SJSA1 (cell line): ENCODE data around the gene OAF. TPM values are rescaled to one million over a fixed set of nuclear protein-coding genes. Genes with fewer than 3 reads are reported as not detected.

Experiments used
- DNase-seq, 2 experiments: peaks; one replicate each; pipeline ENCODE4 v3.0.0-alpha.2; 2015 to 2020; ENCODE audit warnings: low spot score in 2 of 2, low read depth in 1 of 2
- H3K27ac ChIP-seq: fragments of 250-450 bp; sonication (Bioruptor Pico); 2 replicates; pipeline ENCODE4 v1.5.1; 2020; ENCODE audit warnings: mild to moderate bottlenecking, moderate library complexity
- H3K27me3 ChIP-seq: fragments of 250-450 bp; sonication (Bioruptor Pico); replicated peaks from 2 replicates; pipeline ENCODE4 v1.5.1; 2020; ENCODE audit warnings: mild to moderate bottlenecking, moderate library complexity
- H3K36me3 ChIP-seq: fragments of 250-450 bp; sonication (Bioruptor Pico); 2 replicates; pipeline ENCODE4 v1.5.1; 2020; ENCODE audit warnings: mild to moderate bottlenecking
- H3K4me1 ChIP-seq: fragments of 250-450 bp; sonication (Bioruptor Pico); replicated peaks from 2 replicates; pipeline ENCODE4 v1.6.1; 2021; ENCODE audit warnings: mild to moderate bottlenecking
- H3K4me3 ChIP-seq: fragments of 250-450 bp; sonication (Bioruptor Pico); 2 replicates; pipeline ENCODE4 v1.5.1; 2020; ENCODE audit warnings: mild to moderate bottlenecking
- H3K9me3 ChIP-seq: fragments of 250-450 bp; sonication (Bioruptor Pico); replicated peaks from 2 replicates; pipeline ENCODE4 v1.5.1; 2020; ENCODE audit warnings: mild to moderate bottlenecking
- total RNA-seq: library from RNA; depleted of rRNA; stranded (reverse); fragments of >200 nt; shearing (Covaris generic); gene quantifications from 2 replicates; pipeline ENCODE4 v1.2.3, GENCODE V29; 2014; rRNA removed

Gene OAF
- total RNA-seq: 0.47 and 2.2 TPM in 2 replicates

DNA sequence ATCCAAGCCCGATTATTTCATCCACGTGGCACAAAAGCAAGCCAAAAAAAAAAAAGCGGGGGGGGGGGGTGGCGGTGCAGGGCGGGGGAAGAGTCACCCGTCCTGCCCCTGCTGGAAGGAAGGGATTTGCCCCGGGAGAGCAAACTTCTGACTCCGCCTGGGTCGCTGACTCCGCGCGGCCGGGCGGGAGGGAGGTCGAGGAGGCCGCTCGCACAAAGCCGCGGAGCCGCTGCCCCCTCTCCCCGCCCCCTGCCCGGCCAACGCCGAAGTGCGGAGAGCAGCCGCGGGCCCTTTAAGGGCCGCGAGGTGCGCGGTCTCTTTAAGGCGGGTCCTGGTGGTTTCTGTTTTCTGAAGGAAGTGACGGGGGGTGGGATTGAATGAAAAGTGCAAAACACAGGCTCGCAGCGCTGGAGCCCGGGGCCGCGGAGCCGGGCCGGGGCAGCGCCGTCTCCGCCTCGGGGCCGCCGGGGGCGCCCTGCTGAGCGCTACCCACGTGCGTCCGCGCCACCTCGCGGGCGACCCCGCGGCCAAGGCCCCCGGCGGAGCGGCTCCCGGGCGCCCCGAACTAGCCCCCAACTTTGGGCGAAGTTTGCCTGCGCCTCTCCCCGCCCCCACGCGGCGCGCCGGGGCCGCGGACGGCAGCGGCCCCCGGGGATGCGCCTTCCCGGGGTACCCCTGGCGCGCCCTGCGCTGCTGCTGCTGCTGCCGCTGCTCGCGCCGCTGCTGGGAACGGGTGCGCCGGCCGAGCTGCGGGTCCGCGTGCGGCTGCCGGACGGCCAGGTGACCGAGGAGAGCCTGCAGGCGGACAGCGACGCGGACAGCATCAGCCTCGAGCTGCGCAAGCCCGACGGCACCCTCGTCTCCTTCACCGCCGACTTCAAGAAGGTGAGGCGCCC lies at the start of gene OAF:
Gene OAF, plus strand, starts transcription at position 407 of the 896 bp plus-strand sequence. Its CDS starts 248 bp downstream, at position 655.
- Histone ChIP-seq H3K27ac (no peak within 1 kb of the TSS), H3K4me3 (peak within 1 kb of the TSS; percentile 55), H3K9me3 (no peaks in the 10 kb centered on the region), H3K4me1 (peaks cover 13% of the 10 kb centered on the region), H3K36me3 (no peaks in the 10 kb centered on the region), H3K27me3 (no peaks in the 10 kb centered on the region)
- peak; percentile 47 to 58 for DNase-seq

DNA sequence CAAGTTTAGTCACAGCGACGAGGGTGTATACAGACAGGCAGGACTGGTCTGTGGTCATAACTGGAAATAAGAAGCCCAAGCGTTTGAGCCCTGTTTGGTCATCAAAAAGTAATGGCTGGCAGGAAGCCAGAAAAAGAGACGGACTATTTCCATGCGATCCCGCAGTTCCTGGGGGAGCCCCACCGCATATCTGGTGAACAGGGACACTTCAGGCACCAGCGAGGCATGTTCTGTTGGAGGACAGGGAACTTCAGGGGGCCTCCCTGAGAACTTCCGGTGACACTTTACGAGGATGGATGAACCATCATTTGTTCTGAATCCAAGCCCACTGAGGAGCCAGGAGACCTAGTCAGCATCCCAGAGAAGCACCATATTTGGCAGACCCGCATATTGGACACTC lies 43.2 kb upstream of the OAF start:
- Histone ChIP-seq H3K4me1 (peaks cover 4% of the 10 kb centered on the region; the same call in 1 of the 2 replicates), H3K27me3 (no peaks in the 10 kb centered on the region), H3K4me3 (no peak overlapping the region), H3K36me3 (no peaks in the 10 kb centered on the region), H3K27ac (no peak overlapping the region), H3K9me3 (no peaks in the 10 kb centered on the region)
- no peak for DNase-seq

DNA sequence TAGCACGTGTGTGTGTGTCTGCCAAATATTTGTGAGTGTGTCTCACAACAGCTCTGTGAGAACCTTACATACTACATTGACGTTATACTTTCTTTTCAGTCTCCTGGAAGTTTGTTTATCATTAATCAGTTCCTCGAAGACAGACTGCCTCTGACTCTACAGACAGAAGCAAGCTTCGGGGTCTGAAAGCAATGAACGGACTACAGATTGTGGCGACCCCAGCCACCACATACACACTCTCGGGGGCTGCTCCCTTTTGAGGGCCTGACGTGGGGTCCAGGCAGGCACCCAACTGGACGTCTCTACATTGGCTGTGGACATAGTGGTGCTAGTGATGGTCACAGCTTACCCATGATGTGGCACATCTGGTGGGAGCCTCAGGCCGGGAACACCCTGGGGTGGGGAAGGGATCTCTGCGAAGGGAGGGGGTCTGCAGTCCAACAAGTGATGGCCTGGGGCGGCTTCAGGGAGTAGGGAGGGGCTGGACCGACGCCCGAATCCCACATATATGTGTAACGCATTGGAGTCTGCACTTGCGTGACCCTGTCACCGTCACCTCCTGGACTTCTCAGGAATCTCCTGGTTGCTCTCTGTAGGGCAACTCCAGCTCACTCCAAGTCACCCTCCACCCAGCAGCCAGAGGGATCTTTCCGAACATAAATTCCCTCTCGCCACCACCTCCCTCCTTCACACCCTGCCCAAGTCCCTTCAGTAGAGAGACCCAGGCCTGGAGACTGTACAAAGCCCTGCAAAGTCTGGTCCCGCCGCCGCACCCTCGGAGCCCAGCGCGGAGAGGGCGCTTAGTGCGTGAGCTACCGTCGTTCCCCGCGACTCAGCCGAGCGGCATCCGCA lies 42.5 kb upstream of the OAF start:
- H3K36me3 ChIP-seq: no peaks in the 10 kb centered on the region
- DNase-seq: no peak
- no peaks in the 10 kb centered on the region for H3K27me3 ChIP-seq
- no peaks in the 10 kb centered on the region for H3K9me3 ChIP-seq
- H3K4me1 ChIP-seq: peaks cover 4% of the 10 kb centered on the region; the same call in 1 of the 2 replicates
- no peak overlapping the region for H3K27ac ChIP-seq
- peak overlapping the region; percentile 26 for H3K4me3 ChIP-seq

DNA sequence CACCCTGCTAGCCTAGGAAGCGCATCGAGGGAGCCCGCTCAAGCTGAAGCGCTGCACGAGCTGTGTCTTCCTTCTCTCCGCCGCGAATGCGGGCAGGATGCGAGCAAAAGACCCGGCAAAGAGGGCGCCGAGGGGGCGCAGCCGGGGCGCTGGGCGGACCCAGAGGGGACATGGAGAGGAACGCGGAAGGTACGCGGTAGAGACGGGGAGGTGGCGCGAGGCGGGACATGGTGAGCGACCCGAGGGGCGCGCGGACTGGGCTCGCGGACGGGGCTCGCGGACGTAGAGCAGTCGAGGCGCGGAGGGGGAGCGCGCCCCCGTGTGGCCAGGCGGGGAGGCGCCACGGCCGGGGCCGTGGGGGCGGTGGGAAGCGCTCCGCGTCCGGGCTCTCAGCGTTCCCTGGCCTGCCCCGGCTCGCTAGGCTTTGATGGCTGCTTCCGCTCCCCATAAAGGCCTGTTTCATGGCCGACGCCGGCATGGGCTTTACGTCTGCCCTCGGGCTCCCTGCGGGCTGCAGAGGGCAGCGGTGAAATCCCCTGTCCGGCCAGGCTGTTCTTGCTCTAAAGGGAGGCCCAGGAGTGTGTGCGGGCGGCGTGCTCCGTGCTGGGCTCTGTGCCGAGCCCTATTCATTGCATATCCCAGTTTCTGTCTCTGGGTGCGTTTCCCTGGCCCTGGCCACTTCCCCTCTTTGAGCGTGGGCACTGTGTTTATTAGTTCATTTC lies 41.7 kb upstream of the OAF start:
- Histone ChIP-seq H3K36me3 (no peaks in the 10 kb centered on the region), H3K4me1 (peaks cover 4% of the 10 kb centered on the region; the same call in 1 of the 2 replicates), H3K9me3 (no peaks in the 10 kb centered on the region), H3K27ac (no peak overlapping the region), H3K4me3 (peak overlapping the region; percentile 26), H3K27me3 (no peaks in the 10 kb centered on the region)
- DNase-seq: peak in 1 of 2 experiments; percentile 43

DNA sequence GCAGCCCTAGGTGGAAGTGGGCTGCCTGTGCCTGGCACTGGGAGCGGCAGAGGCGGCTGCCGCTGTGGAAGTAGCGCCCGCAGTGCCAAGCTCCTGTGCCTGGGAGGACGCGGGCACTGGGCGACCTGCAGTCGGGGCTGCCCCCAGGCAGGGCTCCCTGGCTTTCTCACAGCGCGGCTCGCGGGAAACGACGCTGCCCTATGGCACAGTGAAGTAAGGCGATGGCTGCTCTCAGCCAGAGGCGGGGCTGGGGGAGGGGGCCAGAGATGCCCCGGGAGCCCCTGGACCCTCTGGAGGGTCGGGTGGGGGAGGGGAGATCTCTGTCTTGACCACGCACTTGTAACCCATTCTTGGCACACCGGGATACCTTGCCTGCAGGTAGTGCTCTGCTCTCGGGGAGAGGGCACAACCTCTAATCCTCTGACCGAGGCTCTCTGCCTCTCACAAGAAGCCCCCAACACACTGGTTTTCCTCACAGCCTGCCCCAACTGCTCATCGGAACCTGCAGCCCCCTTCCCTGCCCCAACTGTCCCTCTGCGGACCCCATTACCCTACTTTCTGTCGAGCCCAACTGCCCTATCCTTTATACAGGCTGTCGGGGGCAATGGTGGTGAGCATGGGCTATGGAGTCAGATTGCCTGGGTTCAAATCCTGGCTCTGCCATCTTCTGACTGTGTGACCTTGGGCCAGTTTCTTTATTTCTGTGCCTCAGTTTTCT lies 40.7 kb upstream of the OAF start:
- no peaks in the 10 kb centered on the region for H3K36me3 ChIP-seq
- H3K4me3 ChIP-seq: no peak overlapping the region
- H3K4me1 ChIP-seq: peaks cover 4% of the 10 kb centered on the region; the same call in 1 of the 2 replicates
- no peak for DNase-seq
- H3K9me3 ChIP-seq: no peaks in the 10 kb centered on the region
- H3K27ac ChIP-seq: no peak overlapping the region
- H3K27me3 ChIP-seq: no peaks in the 10 kb centered on the region

DNA sequence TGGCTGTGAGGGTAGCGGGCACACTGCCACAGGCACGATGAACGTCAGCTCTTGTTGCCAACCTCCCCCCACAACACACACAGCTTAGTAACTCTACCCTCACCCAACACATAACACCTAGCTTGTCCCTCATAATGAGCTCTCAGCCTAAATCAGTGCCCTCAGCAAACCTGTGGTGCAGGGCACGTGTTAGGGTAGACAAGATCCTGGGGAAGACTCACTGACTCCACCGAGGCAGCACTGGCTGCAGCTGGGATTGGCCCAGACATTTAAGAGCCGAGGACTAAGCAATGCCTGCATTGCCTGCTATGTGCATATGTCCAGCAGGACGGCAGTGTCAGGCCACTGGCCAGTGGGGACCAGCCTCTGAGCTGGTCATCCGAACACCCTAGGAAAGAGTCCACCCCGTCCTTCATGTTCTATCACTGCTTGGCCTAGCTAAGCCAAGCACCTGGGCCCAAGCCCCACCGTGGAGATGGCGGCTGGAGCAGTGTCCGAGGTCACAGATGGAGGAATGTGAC lies 40.0 kb upstream of the OAF start:
- H3K27me3 ChIP-seq: no peaks in the 10 kb centered on the region; the same call in 1 of the 2 replicates
- H3K4me1 ChIP-seq: peaks cover 4% of the 10 kb centered on the region; the same call in 1 of the 2 replicates
- H3K36me3 ChIP-seq: no peaks in the 10 kb centered on the region

DNA sequence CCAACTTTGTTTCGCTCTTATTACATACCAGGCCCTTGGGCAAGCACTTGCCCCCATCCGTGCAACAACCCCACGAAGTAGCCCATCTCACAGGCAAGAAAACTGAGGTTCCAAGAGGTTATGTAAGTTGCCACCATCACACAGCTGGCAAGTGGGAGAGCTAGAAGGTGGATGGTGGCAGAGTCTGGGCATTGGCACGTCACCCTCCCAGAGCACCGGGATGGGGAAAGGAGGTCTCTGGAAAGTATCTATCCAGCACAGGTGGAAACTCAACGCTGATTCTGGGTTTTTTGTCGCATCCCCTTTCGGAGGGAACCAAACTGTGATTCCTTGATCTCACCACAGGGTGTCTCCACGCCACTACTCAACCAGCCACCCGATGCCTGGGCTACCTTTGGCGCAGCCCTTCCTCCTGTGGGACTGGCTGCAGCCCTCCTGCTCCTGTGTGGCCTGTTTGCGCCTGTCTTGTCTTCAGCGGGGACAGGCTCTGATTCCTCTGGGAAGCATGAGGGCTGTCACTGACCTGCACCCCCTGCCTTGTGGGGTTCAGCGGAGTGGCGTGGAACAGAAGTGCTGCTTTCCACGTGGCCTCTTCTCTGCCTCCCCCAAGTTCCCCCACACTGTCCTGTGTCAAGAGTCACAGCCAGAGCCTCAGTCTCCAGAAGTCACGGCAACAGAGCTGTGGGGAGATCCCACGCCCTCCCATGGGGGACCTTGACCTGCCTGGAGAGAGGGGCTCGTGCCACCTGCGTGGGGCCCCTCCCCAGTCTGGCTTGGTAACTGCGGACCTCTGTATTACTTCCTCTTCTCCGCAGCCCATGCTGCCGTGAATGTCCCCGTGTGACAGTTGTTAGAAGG lies 38.5 kb upstream of the OAF start:
- H3K27me3 ChIP-seq: no peaks in the 10 kb centered on the region; the same call in 1 of the 2 replicates
- H3K4me3 ChIP-seq: no peak overlapping the region
- H3K27ac ChIP-seq: no peak overlapping the region
- peak in 1 of 2 experiments; percentile 43 for DNase-seq
- no peaks in the 10 kb centered on the region for H3K9me3 ChIP-seq
- H3K36me3 ChIP-seq: no peaks in the 10 kb centered on the region
- H3K4me1 ChIP-seq: peaks cover 4% of the 10 kb centered on the region; the same call in 1 of the 2 replicates

More for the DNA sequence above, 40.0 kb upstream of the OAF start:
- Histone ChIP-seq H3K9me3 (no peaks in the 10 kb centered on the region), H3K27ac (no peak overlapping the region), H3K4me3 (no peak overlapping the region)
- no peak for DNase-seq

DNA sequence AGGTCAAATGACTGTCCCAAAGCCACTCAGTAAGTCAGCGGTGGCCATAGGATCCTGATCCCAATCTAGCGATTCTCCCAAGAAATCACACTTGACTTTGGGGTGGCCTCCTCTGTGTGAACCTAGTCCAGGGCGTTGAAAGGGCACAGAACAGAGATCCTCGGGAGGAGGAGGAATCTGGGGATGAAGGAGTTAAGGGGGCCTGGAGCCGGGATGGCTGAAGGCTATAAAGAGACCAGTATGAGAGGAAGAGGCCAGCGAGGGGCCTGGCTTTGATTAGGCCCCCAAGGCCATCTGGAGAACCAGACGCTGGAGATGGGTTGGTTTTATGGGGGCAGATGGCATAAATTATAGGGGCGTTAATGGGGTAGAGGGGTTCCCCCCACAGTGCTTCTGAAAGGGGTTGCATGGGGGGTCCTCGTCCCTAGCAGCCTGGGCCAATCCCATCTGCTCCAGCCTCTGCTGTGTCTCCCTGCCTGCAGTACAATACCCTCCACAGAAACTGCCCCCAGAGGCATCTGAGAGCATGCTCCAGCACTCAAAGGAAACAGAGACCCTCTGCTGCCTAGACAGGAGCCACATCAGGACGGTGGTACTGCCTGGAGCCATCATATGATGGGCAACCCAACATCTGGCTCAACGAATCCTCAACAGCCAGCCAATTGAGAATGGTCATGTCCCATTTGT lies 37.7 kb upstream of the OAF start:
- no peaks in the 10 kb centered on the region for H3K9me3 ChIP-seq
- no peaks in the 10 kb centered on the region; the same call in 1 of the 2 replicates for H3K27me3 ChIP-seq
- DNase-seq: no peak

DNA sequence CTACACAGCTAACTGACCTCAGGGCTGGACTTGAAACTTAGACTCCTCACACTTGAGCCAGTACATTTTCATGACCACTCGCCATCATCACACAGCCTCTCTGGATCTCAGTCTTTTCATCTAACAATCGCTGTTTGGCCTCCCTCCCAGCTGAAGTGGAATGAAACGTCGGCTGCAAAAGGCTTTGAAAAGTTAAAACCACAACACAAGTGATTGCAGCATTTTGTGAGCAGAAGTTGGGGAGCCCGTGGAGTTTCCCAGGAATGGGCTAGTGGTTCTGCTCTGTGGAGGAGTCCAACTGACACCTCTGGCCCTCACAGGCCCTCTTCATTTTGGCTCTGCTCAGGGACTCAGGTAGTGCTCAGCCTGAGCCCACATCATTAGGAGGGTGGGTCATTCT lies 37.0 kb upstream of the OAF start:
- Histone ChIP-seq H3K9me3 (no peaks in the 10 kb centered on the region), H3K27me3 (no peaks in the 10 kb centered on the region; the same call in 1 of the 2 replicates), H3K4me3 (no peak overlapping the region), H3K4me1 (peaks cover 2% of the 10 kb centered on the region; the same call in 1 of the 2 replicates), H3K27ac (no peak overlapping the region), H3K36me3 (no peaks in the 10 kb centered on the region)
- DNase-seq: no peak

More for the DNA sequence above, 37.7 kb upstream of the OAF start:
- Histone ChIP-seq H3K36me3 (no peaks in the 10 kb centered on the region), H3K4me1 (peaks cover 4% of the 10 kb centered on the region; the same call in 1 of the 2 replicates), H3K4me3 (no peak overlapping the region), H3K27ac (no peak overlapping the region)

DNA sequence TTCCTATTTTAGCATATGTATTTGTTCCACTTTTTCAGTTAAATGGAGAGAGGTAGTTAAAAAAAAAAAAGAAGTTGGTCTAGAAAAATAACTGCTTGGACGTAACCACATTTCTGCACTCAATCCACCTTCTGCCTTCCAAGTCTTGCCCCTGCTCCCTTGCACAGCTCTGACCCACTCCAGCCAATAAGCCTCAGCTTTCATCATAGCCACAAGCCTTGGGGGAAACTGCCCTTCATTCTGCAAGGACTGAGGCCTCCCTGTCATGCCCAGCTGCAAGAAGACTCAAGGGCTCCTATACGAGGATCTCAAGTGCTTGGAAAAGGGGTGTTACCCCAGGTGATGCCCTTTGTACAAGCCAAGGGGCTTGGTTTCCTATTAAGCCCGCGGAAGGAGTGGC lies 36.0 kb upstream of the OAF start:
- Histone ChIP-seq H3K4me1 (no peaks in the 10 kb centered on the region), H3K4me3 (no peak overlapping the region)

DNA sequence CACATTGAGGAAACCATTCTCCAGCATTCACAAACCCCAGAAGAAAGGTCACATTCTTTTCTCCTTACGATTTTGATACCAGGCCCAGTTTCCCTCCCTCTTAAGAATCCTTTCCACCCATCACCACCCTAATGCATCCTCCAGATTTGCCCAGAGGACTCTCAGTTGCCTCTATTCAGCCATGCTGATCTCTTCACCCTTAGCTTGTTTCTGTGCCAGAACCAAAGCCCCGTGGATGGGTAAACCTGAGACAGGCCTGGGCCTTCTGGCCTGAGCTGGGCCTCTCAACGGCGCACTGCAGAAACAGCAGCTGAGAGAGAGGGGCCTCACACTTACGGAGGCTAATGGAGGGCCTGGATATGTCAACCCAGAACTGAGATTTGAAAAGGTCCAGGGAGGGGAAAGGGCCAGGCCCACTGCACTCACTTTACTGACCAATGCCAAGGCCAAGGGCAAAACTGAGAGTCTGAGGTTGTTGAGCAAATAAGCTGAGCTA lies 32.2 kb upstream of the OAF start:
- Histone ChIP-seq H3K36me3 (no peaks in the 10 kb centered on the region), H3K27ac (no peak overlapping the region), H3K4me1 (no peaks in the 10 kb centered on the region), H3K9me3 (no peaks in the 10 kb centered on the region), H3K27me3 (no peaks in the 10 kb centered on the region; the same call in 1 of the 2 replicates), H3K4me3 (no peak overlapping the region)
- DNase-seq: no peak

More for the DNA sequence above, 36.0 kb upstream of the OAF start:
- no peaks in the 10 kb centered on the region for H3K9me3 ChIP-seq
- no peak for DNase-seq
- no peaks in the 10 kb centered on the region for H3K36me3 ChIP-seq
- no peaks in the 10 kb centered on the region; the same call in 1 of the 2 replicates for H3K27me3 ChIP-seq
- H3K27ac ChIP-seq: no peak overlapping the region
